Measurements from ENCODE around the gene SYNDIG1.

GRCh38 chr20:24660651-24661050 lies 191.2 kb downstream of the SYNDIG1 start:
- TF ChIP-seq RAD21 (conservative IDR thresholded peaks at IDR 0.05), result no peak
- no peak for TF ChIP-seq POLR2AphosphoS5 (IDR thresholded peaks at IDR 0.05)
- no peak for TF ChIP-seq CTCF (IDR thresholded peaks at IDR 0.05; ENCODE audit: poor library complexity, severe bottlenecking)
- TF ChIP-seq EP300 (conservative IDR thresholded peaks at IDR 0.05; ENCODE audit: poor library complexity, severe bottlenecking), result no peak
- no peak for TF ChIP-seq REST (IDR thresholded peaks at IDR 0.05; ENCODE audit: borderline replicate concordance)
- no peak for TF ChIP-seq EZH2 (IDR thresholded peaks at IDR 0.05; ENCODE audit: borderline replicate concordance, insufficient read depth, low read length, poor library complexity, severe bottlenecking)
